GM19468 (cell line): ENCODE measurements around the gene PRKD1.
A peak's percentile ranks its signal among the peaks of the same experiment; 100 is the strongest.
"Not testable (repeated sequence)": the region's sequence is repeated elsewhere in the genome, so short reads cannot be mapped to it uniquely, and the experiment has no call there.

Source experiments
- ATAC-seq: cut with Tn5 transposase; IDR thresholded peaks from one replicate; pipeline ENCODE4 v1.9.1; 2021; ENCODE audit warnings: mild to moderate bottlenecking, moderate library complexity, moderate number of reproducible peaks; ENCODE audit not compliant: unreplicated experiment; ENCODE audit errors: extremely low read depth

The PRKD1 gene

DNA sequence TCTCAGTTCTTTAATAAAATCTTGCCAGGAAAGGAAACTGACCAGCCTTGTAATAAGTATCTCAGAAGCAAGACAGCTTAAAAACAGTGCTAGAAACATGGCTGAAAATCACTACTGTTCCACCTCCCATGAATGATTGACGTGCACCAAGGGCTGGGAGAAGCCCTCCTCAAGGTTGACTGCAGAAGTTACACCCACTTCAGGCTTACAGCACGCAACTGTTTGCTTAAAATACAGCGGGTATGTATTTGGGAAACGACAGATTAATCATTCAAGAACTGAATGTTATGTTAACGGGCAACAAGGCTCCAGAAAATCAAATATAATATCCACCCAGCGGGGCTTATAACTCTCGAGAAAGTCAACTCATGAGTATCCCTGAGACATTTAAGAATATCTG is 22.1 kb downstream of the PRKD1 start:
- no peak for ATAC-seq

DNA sequence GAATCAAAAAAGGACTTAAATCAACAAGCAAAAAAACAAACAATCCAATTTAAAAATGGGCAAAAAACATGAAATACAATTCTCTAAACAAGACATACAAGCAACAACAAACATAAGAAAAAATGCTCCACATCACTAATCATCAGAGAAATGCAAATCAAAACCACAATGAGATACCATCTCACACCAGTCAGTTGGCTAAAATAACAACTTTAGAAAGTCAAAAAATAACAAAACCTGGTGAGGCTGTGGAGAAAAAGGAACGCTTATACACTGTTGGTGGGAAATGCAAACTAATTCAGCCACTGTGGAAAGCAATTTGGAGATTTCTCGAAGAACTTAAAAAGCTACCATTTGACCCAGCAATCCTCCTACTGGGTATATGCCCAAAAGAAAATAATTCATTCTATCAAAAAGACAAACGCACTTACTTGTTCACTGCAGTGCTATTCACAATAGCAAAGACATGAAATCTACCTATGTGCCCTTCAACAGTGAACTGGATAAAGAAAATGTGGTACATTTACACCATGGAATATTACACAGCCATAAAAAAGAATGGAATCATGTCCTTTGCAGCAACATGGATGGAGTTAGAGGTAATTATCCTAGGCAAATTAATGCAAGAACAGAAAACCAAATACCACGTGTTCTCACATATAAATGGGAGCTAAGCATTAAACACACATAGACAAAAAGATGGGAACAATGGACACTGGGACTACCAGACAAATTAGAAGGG is 26.9 kb downstream of the PRKD1 start:
- ATAC-seq, result no peak

DNA sequence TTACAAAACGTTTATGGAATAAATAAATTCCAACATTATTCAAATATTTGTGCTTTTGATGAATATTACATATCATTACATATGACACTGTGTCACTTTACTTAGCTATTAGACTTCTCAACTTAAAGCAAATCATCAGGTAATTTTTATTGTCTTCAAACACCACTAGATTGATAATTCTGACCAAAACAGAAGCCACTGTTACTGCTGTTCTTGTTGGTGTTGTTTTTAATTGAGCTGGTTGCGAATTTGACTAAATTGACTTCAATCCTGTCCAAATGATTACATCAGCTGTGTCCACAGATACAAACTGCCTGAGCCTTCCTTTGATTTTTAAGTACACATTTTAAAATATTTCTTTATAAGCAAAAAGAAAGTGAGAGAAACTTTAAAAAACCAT is 29.2 kb downstream of the PRKD1 start:
- ATAC-seq, result no peak

DNA sequence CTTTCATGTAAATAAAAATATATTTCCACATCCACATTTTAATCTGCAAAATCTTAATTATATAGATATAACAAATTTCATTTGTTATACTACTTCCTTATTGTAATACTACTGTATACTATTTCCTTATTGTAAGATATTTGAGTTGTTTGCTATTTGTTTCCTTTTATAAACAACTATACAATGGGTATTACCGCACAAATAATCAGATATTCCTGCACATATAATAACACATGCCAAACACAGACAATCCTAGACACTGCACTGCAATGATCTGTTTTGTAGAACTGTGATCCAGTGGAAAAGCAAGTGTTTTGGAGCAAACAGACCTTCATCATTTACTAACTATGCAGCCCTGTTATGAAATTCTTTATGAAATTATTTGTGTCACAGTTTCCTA is 30.5 kb downstream of the PRKD1 start:
- ATAC-seq, result no peak

DNA sequence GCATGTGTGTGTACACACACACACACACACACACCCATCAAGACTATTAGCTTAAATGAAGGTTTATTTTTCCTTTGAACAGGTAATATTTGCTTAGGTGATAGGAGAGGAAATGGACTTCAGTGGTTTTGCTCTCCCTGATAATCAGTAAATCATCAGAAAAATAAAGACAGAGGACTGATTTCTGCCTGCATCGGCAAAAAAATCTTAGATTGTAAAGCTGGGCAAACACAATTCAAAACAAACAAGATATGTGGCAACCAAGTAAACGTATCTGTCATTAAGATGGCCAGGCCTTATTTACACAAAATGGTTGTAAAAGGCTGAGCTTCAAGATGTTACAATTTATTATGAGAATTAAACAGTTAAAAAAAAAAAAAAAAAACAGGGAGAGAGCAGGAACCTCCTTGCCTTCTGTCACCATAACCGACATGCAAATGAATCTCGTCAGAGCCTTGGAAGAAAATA is 31.3 kb downstream of the PRKD1 start:
- ATAC-seq, result no peak

DNA sequence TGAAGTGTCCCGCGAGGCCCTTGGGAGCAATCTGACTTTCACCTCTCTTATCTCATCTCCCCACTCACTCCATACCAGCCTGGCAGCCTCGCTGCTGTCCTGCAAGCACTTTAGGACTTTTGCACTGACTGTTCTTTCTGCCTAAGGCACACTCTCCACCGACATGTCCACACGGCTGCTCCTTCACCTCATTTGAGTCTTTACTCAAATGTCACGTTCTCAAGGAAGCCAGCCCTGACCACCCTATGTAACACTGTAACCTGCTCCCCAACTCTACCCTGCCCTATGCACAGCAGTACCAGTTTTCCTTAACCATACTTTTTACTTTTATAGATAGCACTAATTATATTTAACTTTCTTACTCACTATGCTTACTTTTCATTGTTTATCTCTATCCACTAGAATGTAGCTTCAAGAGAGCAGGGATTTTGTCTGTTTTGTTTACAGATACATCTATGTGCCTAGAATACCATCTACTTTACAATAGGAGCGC is 32.0 kb downstream of the PRKD1 start:
- ATAC-seq, result no peak

DNA sequence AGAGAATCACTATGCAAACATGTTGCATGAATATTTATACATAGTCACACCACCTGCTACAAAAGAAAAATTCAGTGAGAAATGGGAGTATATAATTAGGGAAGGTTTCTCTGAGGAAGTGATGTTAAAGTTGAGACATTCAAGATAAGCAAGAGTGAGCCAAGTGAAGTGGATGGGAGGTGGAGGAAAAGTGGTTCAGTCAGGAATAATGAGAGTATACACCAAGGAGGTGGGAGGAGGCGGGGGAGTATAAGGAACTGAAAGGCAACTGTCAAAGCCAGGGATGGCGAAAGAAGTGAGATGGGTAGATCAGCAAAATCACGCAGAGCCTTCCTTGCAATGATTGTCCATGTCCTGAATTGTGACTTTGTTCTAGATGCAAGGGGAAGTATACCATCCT is 33.7 kb downstream of the PRKD1 start:
- ATAC-seq, result no peak

DNA sequence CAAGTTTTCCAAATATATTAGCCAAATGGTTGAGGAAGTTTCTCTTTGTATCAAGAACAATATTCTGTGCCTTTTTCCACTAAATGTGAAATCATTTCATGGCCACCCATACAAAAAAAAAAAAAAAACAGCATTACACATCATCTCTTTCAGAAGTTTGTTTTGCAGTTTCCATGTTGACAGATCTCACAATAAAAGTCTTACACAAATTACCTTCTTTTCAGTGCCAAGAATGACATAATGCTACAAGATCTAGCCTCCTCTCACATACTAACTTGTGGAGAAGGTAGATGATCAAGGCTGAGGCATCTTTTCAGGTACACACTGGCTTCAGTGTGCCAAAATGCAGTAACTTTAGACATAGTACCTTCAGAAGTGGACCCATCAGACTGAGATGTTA is 35.3 kb downstream of the PRKD1 start:
- no peak for ATAC-seq

DNA sequence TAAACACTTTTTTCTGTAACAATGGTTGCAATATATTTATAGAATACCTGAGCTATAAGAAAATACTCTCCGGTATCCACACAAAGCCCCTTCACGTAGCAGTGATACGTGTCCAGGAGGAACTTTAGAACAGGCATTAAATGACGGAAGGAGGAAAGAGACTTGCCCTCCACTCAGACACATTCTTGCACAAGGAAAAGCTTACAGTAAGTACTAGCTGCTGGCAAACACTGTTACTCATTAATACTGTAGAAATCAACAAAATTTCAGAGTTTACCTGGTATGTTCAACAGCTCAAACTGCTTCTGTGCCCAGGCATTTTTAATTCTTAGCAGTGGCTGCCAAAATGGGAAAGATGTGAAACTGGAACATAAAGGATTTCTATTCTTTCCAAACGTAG is 41.7 kb downstream of the PRKD1 start:
- no peak for ATAC-seq

DNA sequence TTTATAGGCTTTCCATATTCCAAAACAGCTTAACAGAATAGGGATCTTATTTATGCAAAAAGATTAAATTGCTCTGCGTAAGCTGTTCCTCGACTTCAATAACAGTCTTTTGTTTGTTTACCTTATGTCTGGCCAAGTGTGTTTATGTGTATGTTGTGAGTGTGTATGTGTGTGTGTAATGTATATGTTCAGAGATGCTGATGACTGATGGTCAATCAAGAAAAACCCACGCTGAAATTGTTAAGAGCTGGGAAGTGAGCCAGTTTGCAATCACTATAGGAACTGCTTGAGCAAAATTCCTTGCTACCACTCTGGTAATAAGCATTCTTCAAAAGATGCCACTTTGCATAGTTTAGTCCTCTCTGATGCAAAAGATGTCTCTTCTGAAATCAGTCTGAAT is 59.6 kb downstream of the PRKD1 start:
- ATAC-seq, result no peak

DNA sequence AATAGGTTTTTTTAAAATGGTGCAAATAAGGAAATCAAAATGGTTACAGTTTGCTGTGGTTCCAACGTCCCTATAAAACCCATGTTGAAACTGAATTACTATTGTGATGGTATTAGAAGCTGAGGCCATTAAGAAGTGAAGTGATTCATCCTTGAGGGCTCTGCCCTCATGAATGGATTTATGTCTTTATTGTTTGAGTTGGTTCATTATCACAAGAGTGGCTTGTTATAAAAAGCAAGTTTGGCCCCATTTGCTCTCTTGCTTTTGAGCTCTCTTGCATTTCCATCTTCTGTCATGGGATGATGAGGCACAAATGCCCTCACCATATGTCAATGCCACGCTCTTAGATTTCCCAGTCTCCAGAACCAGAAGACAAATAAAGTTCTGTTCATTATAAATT is 62.3 kb downstream of the PRKD1 start:
- no peak for ATAC-seq

DNA sequence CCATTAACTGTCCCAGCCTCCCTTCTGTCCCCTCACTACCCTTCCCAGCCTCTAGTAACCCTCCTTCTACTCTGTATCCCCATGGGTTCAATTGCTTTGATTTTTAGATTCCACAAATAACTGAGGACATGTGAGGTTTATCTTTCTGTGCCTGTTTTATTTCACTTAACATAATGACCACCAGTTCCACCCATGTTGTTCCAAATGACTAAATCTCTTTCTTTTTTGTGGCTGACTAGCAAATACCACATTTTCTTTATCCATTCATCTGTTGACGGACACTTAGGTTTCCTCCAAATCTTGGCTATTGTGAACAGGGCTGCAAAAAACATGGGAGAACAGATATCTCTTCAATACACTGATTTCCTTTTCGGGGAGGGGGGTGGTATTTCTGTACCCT is 65.7 kb downstream of the PRKD1 start:
- no peak for ATAC-seq

DNA sequence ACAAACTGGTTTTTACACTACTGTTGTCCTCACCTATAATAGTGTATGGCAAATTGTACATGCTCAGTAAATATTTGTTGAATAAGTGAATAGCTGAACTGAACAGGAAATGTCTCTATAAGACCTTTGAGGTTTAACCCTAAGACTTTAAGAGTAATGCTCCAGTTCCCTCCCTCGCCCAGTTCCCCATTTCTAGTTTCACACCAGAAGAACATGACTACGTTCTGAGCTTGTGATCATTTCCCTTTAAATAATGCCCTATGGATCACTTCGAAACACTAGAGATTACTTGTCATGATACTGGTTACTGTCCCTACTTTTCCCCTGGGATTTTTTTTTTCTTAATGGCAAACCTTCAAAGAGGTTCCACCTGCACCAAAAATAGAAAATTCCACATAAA is 69.3 kb downstream of the PRKD1 start:
- ATAC-seq, result peak; percentile 95

DNA sequence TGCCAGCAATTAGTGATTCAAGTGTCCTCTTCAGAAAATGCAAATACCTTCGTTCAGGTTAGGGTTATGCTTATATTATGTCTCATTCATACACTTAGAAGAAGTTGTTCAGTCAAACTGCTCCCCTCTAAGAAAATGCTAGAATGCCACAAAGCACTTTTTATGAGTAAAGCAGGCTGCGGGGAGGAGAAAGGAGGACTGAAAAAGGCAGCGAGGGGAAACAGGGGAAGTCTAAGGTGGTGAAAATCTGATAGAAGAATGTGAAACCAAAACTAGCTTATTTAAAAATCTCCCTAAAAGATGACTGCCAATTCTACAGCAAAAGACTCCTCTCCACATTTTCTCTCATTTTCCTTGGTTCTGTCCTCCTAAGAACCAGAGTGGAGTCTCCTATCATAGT is 70.1 kb downstream of the PRKD1 start:
- peak; percentile 34 for ATAC-seq

DNA sequence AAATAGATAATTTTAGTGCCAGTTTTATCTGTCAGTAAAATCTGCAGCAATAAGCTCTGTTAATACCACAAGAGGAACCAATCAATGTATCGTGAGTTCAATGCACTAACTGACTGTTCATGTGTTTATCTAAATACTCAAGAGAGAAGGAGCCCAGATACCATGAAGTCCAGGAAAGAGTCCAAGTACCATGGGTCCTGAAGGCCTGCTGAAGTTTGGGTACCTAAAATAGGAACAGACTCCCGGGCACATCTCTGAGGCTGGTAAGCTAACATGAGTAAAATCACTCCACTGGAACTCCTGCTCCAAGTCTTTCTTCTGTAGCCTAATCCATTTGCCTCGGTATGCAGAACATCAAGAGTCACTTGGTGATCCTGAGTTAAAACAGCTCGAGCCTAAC is 71.1 kb downstream of the PRKD1 start:
- no peak for ATAC-seq

DNA sequence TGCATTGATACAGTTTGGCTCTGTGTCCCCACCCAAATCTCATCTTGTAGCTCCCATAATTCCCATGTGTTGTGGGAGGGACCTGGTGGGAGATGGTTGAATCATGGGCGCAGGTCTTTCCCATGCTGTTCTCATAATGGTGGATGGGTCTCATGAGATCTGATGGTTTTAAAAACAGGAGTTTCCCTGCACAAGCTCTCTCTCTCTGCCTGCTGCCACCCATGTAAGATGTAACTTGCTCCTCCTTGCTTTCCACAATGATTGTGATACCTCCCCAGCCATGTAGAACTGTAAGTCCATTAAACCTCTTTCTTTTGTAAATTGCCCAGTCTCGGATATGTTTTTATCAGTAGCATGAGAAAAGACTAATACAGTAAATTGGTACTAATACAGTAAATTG is 74.0 kb downstream of the PRKD1 start:
- ATAC-seq, result not testable (repeated sequence)

DNA sequence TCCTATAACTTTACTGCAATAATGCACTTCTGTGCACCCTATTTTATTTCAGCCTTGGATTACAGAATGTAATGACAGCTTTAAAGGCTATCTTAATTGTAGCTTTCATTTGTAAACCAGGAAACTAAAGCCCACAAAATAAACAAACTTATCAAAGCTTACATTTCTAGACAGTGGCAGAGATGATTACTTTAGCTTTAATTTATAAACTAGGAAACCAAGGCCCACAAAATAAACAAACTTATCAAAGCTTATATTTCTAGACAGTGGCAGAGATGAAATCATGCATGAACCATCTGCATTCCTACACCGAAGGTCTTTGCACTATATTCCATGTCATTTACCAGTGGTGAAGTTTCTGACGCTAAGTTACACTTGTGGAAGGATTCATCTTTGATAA is 74.4 kb downstream of the PRKD1 start:
- no peak for ATAC-seq

DNA sequence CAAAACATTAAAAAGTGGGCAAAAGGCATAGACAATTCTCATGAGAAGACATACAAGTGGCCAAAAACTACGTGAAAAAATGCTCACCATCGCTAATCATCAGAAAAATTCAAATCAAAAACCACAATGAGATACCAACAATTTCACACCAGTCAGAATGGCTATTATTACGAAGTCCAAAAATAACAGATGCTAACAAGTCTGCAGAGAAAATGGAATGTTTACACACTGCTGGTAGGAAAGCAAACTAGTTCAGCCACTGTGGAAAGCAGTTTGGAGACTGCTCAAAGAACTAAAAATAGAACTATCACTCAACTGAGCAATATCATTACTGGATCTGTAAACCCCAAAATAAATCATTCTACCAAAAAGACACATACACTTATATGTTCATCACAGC is 76.2 kb downstream of the PRKD1 start:
- no peak for ATAC-seq

DNA sequence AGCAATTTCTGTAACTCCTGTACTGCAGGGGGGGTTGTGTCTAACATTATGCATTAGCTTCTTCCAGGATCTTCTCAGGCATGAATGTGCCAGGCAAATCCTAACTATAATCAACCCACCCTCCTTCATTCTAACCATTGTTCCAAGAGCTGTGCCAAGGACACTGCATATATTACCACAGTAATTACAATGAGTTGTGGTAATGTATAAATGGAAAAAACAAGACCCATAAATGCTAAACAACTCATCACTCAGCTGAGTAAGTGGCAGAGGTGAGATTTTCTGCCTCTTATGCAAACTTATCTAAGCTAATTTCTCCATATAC is 80.6 kb downstream of the PRKD1 start:
- no peak for ATAC-seq

DNA sequence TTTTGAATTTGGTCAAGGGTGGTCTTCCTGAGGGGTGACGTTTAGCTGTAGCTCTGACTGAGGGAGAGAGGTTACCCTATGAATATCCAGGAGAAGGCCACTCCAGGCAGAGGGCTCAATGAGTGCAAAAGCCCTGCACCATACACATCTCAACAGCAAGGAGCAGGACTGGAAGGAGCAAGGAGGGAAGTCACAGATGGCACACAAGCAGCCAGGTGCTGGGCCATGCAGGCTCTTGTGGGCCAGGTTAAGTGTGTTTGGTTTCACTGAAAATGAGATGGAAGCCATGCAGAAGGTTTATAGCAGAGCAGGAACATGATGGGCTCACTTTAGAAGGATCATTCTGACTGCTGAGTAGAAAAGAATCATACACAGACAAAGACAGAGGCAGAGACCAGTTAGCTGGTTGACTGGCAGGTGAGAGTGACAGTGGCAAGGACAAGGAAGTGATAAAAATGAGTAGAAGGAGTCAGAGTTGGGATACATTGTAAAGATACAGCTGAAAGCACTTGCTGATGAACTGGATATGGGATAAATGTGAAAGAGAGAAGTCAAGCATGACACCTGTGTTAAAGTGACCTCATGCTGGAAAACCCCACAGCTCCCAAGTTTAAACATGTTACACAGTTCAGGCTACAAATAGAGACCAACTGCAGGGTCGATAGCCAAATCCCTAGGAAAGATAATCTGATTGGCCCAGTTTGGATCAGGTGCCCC is 81.2 kb downstream of the PRKD1 start:
- no peak for ATAC-seq

DNA sequence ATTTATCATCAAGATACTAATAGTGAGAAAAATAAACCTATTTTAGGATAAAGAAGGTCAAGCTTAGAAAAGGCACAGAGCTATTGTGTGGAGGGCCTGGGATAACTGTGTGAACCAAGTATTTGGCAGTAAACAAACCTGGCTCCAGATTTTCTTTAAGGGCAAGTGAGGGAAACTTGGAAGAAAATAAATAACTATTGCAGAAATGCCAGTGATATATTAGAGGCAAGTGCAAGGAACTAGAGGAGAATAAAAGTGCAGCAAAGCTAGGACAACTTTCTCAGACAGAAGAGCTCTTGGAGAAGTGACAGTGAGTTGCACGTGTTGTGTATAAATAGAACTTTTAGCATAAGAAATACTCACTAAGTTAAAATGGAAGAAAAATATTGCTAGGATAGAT is 83.7 kb downstream of the PRKD1 start:
- no peak for ATAC-seq

DNA sequence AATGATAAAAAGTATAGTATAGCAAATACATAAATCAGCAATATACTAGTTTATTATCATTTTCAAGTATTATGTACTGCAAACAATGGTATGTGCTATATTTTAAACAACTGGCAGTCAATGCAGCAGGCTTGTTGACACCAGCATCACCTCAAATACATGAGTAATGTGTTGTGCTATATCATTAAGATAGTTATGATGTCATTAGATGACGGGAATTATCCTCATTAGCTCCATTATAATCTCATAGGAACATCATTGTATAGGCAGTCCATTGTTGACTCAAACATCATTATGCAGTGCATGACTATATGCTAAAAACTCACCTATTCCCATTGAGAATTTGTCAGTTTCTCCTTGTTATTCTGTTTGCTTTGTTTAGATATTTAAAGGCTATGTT is 85.4 kb downstream of the PRKD1 start:
- ATAC-seq, result no peak
